Kidney capillary endothelial cell (primary cell): ENCODE measurements around the gene TRMT1.

Experiments used
- DNase-seq: peaks from one replicate; pipeline ENCODE4 v3.0.0-alpha.2; 2018; ENCODE audit warnings: low spot score

Gene TRMT1

DNA sequence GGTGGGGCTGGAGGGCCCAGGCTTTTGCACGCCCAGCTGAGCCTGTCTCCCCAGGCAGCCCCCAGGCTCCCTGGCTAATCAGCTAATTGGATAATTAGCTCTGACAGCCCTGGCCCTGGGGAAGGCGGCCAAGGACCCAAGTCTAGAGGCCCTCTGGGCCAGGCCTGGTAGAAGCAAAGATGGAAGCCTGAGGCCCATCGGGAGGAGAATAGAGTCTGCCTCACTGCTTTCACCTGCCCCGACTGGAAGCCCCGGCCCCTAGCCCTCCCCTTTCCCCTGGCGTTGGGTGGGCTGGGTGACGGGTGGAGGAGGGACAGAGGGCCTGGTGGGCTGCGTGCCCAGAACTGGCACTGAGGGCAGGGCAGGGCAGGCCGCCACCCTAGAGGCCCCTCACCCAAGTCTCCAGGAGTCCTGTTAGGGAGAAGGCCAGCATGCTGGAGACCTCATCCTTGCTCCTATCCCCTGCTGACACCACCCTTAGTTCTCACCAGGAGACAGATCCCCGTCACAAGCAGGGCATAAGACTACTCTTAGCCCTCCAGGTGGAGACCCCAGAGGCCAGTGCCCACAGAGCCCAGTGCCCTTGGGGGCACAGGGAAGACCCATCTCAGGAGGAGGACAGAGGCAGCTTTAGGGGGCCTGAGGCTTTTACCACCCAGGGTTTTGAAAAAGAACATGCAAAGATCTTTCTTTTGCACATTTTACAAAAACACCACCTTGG lies 25.9 kb downstream of the TRMT1 start:
- DNase-seq: no peak

DNA sequence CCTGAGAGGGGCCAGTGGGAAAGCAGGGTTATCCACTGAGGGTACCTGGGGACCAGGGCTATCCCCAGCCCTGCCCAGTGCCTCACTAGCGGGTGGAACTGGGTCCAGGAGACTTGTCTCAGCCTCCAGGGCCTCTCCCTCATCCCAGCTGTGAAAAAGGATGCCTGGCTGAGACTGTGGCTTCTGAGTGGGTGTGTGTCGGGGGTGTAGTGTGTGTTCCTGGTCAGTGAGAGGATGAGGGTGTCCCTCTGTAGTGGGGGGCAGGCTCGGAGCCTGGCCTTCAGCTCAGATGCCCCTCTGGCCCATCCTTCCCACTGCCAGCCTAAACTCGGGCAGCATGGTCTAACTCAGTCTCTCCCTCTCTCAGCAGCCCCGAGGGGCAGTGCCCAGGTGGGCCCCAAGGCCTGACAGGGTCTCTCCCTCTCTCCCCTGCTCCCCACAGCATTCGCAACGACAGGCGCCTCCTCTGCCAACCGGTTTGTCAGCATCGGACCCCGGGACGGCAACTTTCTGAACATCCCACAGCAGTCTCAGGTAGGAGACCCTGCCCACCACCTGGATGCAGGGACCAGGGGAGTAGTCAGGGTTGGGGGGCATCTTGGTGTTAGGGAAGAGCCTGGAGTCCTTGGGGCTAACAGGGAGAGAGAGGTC lies 26.6 kb downstream of the TRMT1 start:
- no peak for DNase-seq

DNA sequence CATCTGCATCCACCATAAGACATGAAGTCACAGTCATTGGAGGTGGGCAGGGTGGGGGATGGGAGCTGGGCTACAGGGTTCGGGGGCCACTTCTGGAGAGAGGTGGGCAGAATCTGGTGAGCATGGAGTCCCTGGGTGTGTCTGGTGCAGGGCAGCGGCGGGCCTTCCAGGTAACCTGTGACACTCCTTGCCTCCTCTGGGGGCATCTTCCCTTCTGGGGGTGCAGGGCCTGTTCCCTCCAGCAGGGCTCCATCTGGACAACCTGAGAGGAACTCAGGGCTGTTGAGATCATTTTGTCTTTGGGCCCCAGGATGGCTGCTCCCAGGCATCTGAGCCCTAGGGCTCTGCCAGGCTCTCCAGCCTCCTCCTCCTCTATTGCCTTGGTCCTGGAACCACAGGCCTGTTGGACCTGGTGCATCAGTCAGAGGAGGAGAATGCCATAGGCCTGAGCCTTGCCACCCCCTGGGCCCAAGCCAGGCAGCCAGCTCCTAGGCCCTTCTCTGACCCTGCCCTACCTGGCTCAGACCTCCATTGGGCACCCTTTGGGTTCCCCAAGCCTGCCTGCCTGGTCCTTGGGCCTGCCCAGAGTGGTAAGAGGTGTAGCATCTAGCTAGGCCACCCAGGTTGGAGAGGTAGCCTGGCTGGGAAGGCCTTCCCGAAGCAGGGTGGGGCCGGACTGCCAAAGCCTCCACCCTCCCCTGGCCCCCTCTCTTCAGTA lies 27.2 kb downstream of the TRMT1 start:
- DNase-seq: no peak

DNA sequence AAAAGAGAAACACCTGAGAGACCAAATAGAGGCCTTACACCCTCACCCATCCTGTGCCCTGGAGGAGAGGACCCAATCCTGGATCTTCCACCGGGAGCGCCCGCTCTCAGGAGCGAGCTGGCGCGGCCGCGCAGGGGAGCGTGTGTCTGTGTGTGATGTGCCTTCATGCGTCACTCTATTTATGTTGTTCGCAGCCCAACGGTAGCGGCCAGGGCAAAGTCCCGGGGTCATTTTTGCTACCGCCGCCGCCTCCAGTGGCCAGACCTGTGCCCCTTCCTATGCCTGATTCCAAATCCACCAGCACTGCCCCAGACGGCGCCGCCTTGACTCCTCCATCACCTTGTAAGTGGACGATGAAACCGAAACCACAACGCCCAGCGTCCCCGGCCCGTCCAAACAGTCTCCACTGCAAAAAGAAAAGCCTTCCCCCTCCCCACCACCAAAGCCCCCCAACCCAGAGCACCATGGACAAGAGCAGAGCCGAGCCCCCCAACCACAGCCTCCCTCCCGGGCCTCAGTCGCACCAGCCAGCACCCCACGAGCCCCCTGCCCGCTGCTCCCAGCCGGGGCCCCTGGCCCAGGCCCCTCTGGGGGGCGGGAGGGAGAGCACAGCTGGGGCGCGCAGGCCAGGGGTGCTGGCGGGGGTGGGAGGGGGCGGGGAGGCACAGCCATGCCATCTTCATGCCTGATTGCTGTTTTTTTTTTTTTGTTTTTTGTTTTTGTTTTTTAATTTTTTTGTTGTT lies 28.6 kb downstream of the TRMT1 start:
- no peak for DNase-seq

DNA sequence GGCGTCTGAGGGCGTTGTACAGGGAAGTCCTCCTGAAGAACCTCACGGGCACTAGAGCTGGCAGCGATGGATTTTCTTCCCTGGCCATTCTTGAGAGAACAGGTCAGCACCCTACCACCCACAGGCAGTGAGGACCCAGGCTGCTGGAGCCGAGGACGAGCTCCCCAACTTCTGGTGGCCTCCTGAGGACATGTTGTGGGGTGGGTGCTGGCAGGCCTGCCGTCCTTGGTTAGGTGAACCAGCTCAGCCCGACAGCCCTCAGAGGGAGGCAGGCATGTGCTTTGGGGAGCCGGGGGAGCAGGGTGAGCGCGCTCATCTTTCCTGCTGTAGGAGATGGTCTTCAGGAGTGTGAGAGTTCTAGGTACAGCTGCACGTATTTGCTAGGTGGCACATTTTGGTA lies 29.2 kb downstream of the TRMT1 start:
- no peak for DNase-seq

DNA sequence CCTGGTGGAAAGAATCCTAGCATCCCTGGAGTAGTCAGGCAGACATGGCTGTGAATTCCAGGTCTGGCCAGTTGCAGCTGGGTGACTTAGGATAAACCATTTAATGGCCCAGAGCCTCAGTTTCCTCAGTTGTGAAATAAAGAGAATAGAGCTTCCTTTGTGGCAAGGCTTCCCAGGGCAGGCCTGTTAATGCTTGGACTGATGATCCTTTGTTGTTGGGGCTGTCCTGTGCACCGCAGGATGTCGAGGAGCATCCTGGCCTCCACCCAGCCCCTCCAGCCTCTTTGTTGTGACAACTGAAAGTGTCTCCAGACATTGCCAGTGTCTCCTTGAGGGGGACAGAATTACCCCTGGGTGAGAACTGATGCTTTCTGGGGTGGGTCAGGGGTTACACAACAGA lies 30.2 kb downstream of the TRMT1 start:
- DNase-seq: no peak

GRCh38 chr19:13085666-13086065 lies 30.9 kb downstream of the TRMT1 start:
- DNase-seq: no peak

- DNase-seq: no peak
Observed at GRCh38 chr19:13083627-13084026, 32.9 kb downstream of the TRMT1 start.

- no peak for DNase-seq
Observed at GRCh38 chr19:13083008-13083404, 33.5 kb downstream of the TRMT1 start.

GRCh38 chr19:13082192-13083007 lies 34.1 kb downstream of the TRMT1 start:
- no peak for DNase-seq

- DNase-seq: no peak
Observed at GRCh38 chr19:13079542-13079986, 37.0 kb downstream of the TRMT1 start.

DNA sequence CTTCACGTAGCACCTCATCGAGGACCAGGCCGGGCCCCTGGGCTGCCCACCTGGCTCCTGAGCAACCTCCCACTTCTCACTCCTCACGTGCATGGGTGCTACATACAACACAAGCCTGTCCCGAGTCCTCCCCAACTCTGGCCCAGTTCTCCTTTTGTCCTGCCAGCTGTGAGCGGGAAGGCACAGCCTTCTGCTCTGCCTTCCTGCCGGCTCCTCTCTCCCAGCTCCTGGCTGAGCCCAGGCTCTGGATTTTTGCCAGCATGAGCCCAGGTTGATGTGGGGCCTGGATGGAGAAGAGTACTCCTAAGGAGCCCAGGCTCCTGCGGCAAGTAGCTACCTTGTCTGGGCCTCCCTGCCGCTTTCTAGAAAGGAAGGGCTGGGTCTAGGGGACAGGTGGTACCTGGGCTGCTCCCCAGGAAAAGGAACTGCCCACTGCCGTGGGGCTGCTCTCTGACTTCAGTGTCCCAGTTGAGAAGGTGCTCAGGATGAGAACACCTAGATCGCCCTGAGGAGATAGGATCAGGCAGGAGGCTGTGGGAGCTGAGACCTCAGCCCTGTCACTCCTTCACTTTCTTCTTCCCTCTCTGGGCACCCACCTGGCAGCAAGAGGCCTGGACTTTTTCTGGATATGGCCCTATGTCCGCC lies 37.5 kb downstream of the TRMT1 start:
- no peak for DNase-seq

GRCh38 chr19:13078381-13078780 lies 38.2 kb downstream of the TRMT1 start:
- no peak for DNase-seq

- no peak for DNase-seq
Observed at GRCh38 chr19:13077240-13077639, 39.3 kb downstream of the TRMT1 start.

DNA sequence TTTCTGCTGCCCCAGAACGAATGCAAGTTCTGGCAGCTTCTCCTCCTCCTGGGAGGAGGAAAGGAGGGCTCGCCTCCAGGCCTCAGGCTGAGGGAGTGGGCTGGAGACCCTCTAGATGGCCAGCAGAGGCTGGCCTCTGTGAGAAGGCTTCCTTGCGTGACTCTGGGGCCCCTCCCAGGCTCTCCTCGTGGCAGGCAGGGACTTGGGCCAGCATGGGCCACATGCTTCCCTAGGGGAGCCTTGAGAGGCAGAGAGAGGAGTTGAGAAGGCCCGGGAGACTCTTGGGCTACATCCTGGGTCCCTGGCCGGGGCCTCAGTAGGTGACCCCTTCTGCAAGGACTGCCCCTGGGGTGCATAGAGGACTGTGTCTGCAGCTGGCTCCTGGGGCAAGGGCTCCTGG lies 39.8 kb downstream of the TRMT1 start:
- no peak for DNase-seq

DNA sequence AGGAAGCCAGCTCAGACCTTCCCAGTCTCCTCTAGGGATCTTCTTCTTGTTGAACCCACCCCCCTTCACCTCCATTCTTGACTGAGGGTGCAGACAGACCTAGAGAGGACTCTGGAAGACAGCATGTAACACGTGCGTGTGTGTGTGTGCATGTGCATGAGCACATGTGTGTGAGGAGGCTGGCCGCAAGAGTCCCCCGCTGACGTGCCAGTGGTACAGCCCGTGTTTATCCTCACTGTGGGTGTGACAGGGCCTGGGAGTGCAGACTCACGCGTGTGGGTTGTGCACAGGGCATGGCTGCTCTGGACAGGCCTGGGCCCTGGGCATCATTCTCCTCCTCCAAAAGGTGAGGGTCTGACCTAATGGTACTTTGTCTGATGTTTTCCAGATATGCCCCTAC lies 40.2 kb downstream of the TRMT1 start:
- no peak for DNase-seq

- no peak for DNase-seq
Observed at GRCh38 chr19:13074378-13074777, 42.2 kb downstream of the TRMT1 start.

GRCh38 chr19:13073263-13073662 lies 43.3 kb downstream of the TRMT1 start:
- no peak for DNase-seq

- no peak for DNase-seq
Observed at GRCh38 chr19:13072188-13072908, 44.2 kb downstream of the TRMT1 start.

GRCh38 chr19:13071444-13072187 lies 44.9 kb downstream of the TRMT1 start:
- DNase-seq: no peak
